ES-I3 (cell line): ENCODE data around the gene DBH.
"Not testable (repeated sequence)": the region's sequence is repeated elsewhere in the genome, so short reads cannot be mapped to it uniquely, and the experiment has no call there.

ENCODE experiments used
- H3K36me3 ChIP-seq: 2 replicates; pipeline ENCODE4 v1.6.1; 2013; ENCODE audit warnings: mild to moderate bottlenecking, low read length, control low read depth, moderate library complexity; ENCODE audit not compliant: insufficient read depth
- H3K4me1 ChIP-seq: 2 replicates; pipeline ENCODE4 v1.6.1; 2013; ENCODE audit warnings: mild to moderate bottlenecking, control low read depth, low read length; ENCODE audit not compliant: insufficient read depth
- H3K9ac ChIP-seq: 2 replicates; pipeline ENCODE4 v1.6.1; 2013; ENCODE audit warnings: low read depth, mild to moderate bottlenecking, low read length, moderate library complexity
- H3K9me3 ChIP-seq: 2 replicates; pipeline ENCODE4 v1.6.1; 2013; ENCODE audit warnings: mild to moderate bottlenecking, low read length, moderate library complexity; ENCODE audit not compliant: control insufficient read depth, insufficient read depth

Gene DBH

GRCh38 chr9:133666845-133667244 lies 30.7 kb downstream of the DBH start:
- Histone ChIP-seq H3K4me1 (no peaks in the 10 kb centered on the region), H3K9ac (no peak overlapping the region), H3K9me3 (no peaks in the 10 kb centered on the region), H3K36me3 (no peaks in the 10 kb centered on the region)

GRCh38 chr9:133667759-133668450 lies 31.7 kb downstream of the DBH start:
- H3K9me3 ChIP-seq: no peaks in the 10 kb centered on the region
- H3K4me1 ChIP-seq: no peaks in the 10 kb centered on the region
- no peaks in the 10 kb centered on the region for H3K36me3 ChIP-seq
- H3K9ac ChIP-seq: no peak overlapping the region

GRCh38 chr9:133669182-133669801 lies 33.1 kb downstream of the DBH start:
- no peaks in the 10 kb centered on the region for H3K36me3 ChIP-seq
- H3K4me1 ChIP-seq: peaks cover 1% of the 10 kb centered on the region; the same call in 1 of the 2 replicates
- H3K9ac ChIP-seq: no peak overlapping the region
- H3K9me3 ChIP-seq: no peaks in the 10 kb centered on the region

- Histone ChIP-seq H3K9me3 (no peaks in the 10 kb centered on the region), H3K36me3 (no peaks in the 10 kb centered on the region), H3K4me1 (peaks cover 6% of the 10 kb centered on the region; the same call in 1 of the 2 replicates), H3K9ac (no peak overlapping the region)
Measured at GRCh38 chr9:133670466-133670865, 34.3 kb downstream of the DBH start.

GRCh38 chr9:133671371-133671770 lies 35.2 kb downstream of the DBH start:
- Histone ChIP-seq H3K9me3 (no peaks in the 10 kb centered on the region), H3K9ac (no peak overlapping the region), H3K4me1 (peaks cover 6% of the 10 kb centered on the region; the same call in 1 of the 2 replicates), H3K36me3 (no peaks in the 10 kb centered on the region)

GRCh38 chr9:133672503-133673257 lies 36.5 kb downstream of the DBH start:
- no peak overlapping the region for H3K9ac ChIP-seq
- H3K9me3 ChIP-seq: no peaks in the 10 kb centered on the region
- no peaks in the 10 kb centered on the region for H3K36me3 ChIP-seq
- peaks cover 6% of the 10 kb centered on the region; the same call in 1 of the 2 replicates for H3K4me1 ChIP-seq

GRCh38 chr9:133673258-133673655 lies 37.1 kb downstream of the DBH start:
- Histone ChIP-seq H3K36me3 (no peaks in the 10 kb centered on the region), H3K9ac (no peak overlapping the region), H3K9me3 (no peaks in the 10 kb centered on the region), H3K4me1 (peaks cover 6% of the 10 kb centered on the region; the same call in 1 of the 2 replicates)

- H3K36me3 ChIP-seq: no peaks in the 10 kb centered on the region
Measured at GRCh38 chr9:133674091-133674490, 37.9 kb downstream of the DBH start.

GRCh38 chr9:133675796-133676195 lies 39.6 kb downstream of the DBH start:
- not testable (repeated sequence) for H3K36me3 ChIP-seq, H3K9ac ChIP-seq, H3K4me1 ChIP-seq, H3K9me3 ChIP-seq

More at GRCh38 chr9:133674091-133674490, 37.9 kb downstream of the DBH start:
- H3K9ac ChIP-seq: no peak overlapping the region
- no peaks in the 10 kb centered on the region for H3K9me3 ChIP-seq
- peaks cover 6% of the 10 kb centered on the region; the same call in 1 of the 2 replicates for H3K4me1 ChIP-seq

GRCh38 chr9:133676450-133676849 lies 40.3 kb downstream of the DBH start:
- Histone ChIP-seq H3K36me3 (no peaks in the 10 kb centered on the region), H3K9ac (no peak overlapping the region), H3K9me3 (no peaks in the 10 kb centered on the region), H3K4me1 (peaks cover 6% of the 10 kb centered on the region; the same call in 1 of the 2 replicates)

GRCh38 chr9:133677126-133678010 lies 41.2 kb downstream of the DBH start:
- Histone ChIP-seq H3K4me1 (peaks cover 6% of the 10 kb centered on the region; the same call in 1 of the 2 replicates), H3K36me3 (no peaks in the 10 kb centered on the region), H3K9ac (no peak overlapping the region), H3K9me3 (no peaks in the 10 kb centered on the region)

GRCh38 chr9:133679056-133679455 lies 42.9 kb downstream of the DBH start:
- no peaks in the 10 kb centered on the region for H3K9me3 ChIP-seq
- no peaks in the 10 kb centered on the region for H3K36me3 ChIP-seq
- no peak overlapping the region for H3K9ac ChIP-seq
- H3K4me1 ChIP-seq: peaks cover 6% of the 10 kb centered on the region; the same call in 1 of the 2 replicates

- Histone ChIP-seq H3K9me3 (no peaks in the 10 kb centered on the region), H3K9ac (no peak overlapping the region), H3K4me1 (peaks cover 2% of the 10 kb centered on the region; the same call in 1 of the 2 replicates), H3K36me3 (no peaks in the 10 kb centered on the region)
Measured at GRCh38 chr9:133679466-133680061, 43.4 kb downstream of the DBH start.
